ENCODE results near the gene LETM1. TPM values are rescaled to one million over a fixed set of nuclear protein-coding genes. Genes with fewer than 3 reads are reported as not detected.

The LETM1 gene
- total and polyA plus RNA-seq, 2 of the 13 experiments (the other 11 are each of a cell fraction or from before 2014, with no cell fraction given) = 9.7 to 41.6 TPM

DNA sequence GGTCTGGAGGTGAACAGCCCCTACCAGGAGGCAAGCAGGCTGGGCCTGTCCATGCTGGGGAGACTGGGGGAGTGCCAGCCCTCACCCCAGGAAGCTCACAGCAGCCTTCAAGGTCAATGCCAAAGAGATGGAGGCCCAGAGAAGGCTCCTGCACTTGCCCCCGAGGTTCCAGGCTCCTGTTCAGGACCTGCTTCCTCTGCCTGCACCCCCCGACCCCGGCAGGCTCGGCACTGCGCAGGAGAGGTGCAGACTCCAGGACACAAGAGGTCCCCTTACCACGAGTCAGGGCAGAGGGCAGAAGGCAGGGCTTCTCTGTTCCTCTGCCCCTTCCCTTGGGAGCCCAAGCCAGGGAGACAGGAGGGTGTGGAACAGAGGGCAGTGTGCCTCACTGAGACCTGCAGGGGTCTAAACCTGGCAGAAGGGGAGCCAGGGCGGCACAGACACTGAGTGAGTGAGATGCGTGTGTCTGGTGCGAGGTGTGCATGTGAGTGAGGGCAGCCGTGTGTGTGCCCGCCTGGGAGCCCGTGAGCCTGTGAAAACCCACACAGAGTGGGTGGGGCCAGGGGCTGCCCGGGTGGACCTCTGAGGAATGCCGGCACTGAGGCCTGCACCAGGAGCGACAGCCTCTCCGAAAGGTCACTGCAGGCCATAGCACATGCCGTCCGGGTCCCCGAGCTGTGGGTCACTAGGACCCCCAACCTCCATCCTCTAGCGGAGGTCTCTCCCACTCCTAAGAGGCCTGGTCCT, 93.5 kb downstream of the LETM1 start (continued):
- TF ChIP-seq, protein P1, sequence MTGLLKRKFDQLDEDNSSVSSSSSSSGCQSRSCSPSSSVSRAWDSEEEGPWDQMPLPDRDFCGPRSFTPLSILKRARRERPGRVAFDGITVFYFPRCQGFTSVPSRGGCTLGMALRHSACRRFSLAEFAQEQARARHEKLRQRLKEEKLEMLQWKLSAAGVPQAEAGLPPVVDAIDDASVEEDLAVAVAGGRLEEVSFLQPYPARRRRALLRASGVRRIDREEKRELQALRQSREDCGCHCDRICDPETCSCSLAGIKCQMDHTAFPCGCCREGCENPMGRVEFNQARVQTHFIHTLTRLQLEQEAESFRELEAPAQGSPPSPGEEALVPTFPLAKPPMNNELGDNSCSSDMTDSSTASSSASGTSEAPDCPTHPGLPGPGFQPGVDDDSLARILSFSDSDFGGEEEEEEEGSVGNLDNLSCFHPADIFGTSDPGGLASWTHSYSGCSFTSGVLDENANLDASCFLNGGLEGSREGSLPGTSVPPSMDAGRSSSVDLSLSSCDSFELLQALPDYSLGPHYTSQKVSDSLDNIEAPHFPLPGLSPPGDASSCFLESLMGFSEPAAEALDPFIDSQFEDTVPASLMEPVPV (CRISPR knock-in tag; IDR thresholded peaks at IDR 0.05) = no peak
- TF ChIP-seq RBM39 (IDR thresholded peaks at IDR 0.05; ENCODE audit: low read depth, low read length, poor library complexity, severe bottlenecking) = peak; percentile 30
- no peak for TF ChIP-seq ZSCAN31 (CRISPR knock-in tag; IDR thresholded peaks at IDR 0.05; ENCODE audit: low read depth)
- TF ChIP-seq ZNF788 (CRISPR knock-in tag; IDR thresholded peaks at IDR 0.05; ENCODE audit: borderline replicate concordance) = no peak
- TF ChIP-seq, protein P2, sequence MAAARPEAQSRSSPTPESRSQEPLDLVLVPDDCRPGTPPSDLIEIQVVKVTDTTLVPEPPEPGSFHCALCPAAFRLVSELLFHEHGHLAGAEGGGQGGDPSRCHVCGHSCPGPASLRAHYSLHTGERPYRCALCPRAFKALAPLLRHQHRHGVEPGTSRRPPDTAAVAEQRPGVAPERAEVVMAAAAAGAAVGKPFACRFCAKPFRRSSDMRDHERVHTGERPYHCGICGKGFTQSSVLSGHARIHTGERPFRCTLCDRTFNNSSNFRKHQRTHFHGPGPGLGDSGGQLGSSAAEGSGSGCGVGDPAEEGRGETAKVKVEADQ (CRISPR knock-in tag; IDR thresholded peaks at IDR 0.05; ENCODE audit: borderline replicate concordance) = no peak
- no peak for TF ChIP-seq HMGA1 (CRISPR knock-in tag; conservative IDR thresholded peaks at IDR 0.05)
- TF ChIP-seq HIVEP1 (CRISPR knock-in tag; IDR thresholded peaks at IDR 0.05) = peak; percentile 73
- TF ChIP-seq, protein P3, sequence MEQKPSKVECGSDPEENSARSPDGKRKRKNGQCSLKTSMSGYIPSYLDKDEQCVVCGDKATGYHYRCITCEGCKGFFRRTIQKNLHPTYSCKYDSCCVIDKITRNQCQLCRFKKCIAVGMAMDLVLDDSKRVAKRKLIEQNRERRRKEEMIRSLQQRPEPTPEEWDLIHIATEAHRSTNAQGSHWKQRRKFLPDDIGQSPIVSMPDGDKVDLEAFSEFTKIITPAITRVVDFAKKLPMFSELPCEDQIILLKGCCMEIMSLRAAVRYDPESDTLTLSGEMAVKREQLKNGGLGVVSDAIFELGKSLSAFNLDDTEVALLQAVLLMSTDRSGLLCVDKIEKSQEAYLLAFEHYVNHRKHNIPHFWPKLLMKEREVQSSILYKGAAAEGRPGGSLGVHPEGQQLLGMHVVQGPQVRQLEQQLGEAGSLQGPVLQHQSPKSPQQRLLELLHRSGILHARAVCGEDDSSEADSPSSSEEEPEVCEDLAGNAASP (CRISPR knock-in tag; IDR thresholded peaks at IDR 0.05; ENCODE audit: borderline replicate concordance) = peak; percentile 55; the same call in 1 of the 2 replicates
- no peak for TF ChIP-seq SIX4 (CRISPR knock-in tag; IDR thresholded peaks at IDR 0.05)
- peak; percentile 33; the same call in 1 of the 2 replicates for TF ChIP-seq ZNF256 (CRISPR knock-in tag; conservative IDR thresholded peaks at IDR 0.05)
- peak; percentile 61; the same call in 1 of the 2 replicates for TF ChIP-seq MYC (CRISPR knock-in tag; IDR thresholded peaks at IDR 0.05; ENCODE audit: borderline replicate concordance)
- TF ChIP-seq HDAC1 (CRISPR knock-in tag; IDR thresholded peaks at IDR 0.05) = no peak
- no peak for TF ChIP-seq NR2C2 (CRISPR knock-in tag; IDR thresholded peaks at IDR 0.05; ENCODE audit: borderline replicate concordance)
- no peak for TF ChIP-seq ZNF460 (CRISPR knock-in tag; IDR thresholded peaks at IDR 0.05; ENCODE audit: borderline replicate concordance)
- TF ChIP-seq HNF4A (CRISPR knock-in tag; IDR thresholded peaks at IDR 0.05) = no peak
- TF ChIP-seq, protein P4, sequence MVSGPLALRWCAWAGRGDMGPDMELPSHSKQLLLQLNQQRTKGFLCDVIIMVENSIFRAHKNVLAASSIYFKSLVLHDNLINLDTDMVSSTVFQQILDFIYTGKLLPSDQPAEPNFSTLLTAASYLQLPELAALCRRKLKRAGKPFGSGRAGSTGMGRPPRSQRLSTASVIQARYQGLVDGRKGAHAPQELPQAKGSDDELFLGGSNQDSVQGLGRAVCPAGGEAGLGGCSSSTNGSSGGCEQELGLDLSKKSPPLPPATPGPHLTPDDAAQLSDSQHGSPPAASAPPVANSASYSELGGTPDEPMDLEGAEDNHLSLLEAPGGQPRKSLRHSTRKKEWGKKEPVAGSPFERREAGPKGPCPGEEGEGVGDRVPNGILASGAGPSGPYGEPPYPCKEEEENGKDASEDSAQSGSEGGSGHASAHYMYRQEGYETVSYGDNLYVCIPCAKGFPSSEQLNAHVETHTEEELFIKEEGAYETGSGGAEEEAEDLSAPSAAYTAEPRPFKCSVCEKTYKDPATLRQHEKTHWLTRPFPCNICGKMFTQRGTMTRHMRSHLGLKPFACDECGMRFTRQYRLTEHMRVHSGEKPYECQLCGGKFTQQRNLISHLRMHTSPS (CRISPR knock-in tag; IDR thresholded peaks at IDR 0.05; ENCODE audit: low read depth) = peak; percentile 55
- no peak for TF ChIP-seq ZSCAN22 (CRISPR knock-in tag; IDR thresholded peaks at IDR 0.05)
- peak; percentile 39; the same call in 1 of the 2 replicates for TF ChIP-seq ZIK1 (CRISPR knock-in tag; IDR thresholded peaks at IDR 0.05; ENCODE audit: borderline replicate concordance, low read depth)
- no peak for TF ChIP-seq ZNF570 (CRISPR knock-in tag; IDR thresholded peaks at IDR 0.05; ENCODE audit: borderline replicate concordance)
- TF ChIP-seq, protein P5, sequence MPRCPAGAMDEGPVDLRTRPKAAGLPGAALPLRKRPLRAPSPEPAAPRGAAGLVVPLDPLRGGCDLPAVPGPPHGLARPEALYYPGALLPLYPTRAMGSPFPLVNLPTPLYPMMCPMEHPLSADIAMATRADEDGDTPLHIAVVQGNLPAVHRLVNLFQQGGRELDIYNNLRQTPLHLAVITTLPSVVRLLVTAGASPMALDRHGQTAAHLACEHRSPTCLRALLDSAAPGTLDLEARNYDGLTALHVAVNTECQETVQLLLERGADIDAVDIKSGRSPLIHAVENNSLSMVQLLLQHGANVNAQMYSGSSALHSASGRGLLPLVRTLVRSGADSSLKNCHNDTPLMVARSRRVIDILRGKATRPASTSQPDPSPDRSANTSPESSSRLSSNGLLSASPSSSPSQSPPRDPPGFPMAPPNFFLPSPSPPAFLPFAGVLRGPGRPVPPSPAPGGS (CRISPR knock-in tag; IDR thresholded peaks at IDR 0.05) = no peak
- peak; percentile 92 for TF ChIP-seq AGO1 (IDR thresholded peaks at IDR 0.05; ENCODE audit: low read depth, low read length, poor library complexity, severe bottlenecking)
- 0 out of 2 replicates have a peak, but pooled peaks have one; percentile 7 for TF ChIP-seq SALL1 (CRISPR knock-in tag; IDR thresholded peaks at IDR 0.05)
